Measurements from ENCODE around the gene APOL1. TPM values are rescaled to one million over a fixed set of nuclear protein-coding genes. Genes with fewer than 3 reads are reported as not detected.
A peak's percentile ranks its signal among the peaks of the same experiment; 100 is the strongest.
"Not testable (repeated sequence)": the region's sequence is repeated elsewhere in the genome, so short reads cannot be mapped to it uniquely, and the experiment has no call there.

APOL1 gene
- total RNA-seq, 4 donors from 2014 or later = 0.87 to 11.1 (median 6.2) TPM

- in situ Hi-C loops (cut with MboI; ENCODE audit: low sequenced_read_pairs in 4 of 4) (no loop called here), intact Hi-C loops (cut with DNase I; ENCODE audit: low total_unique reads) (no loop called here)
- peaks cover 21 to 22% of the 10 kb centered on the region in 2 donors for H3K4me1 ChIP-seq
- ATAC-seq (no peak), DNase-seq (no peak)
- no peaks in the 10 kb centered on the region for H3K9me3 ChIP-seq
- H3K36me3 ChIP-seq = peaks cover 0 to 40% of the 10 kb centered on the region in 2 donors
- peak overlapping the region in 2 of 4 donors; percentile 33 to 55 for H3K27ac ChIP-seq
- no peaks in the 10 kb centered on the region for H3K27me3 ChIP-seq
- TF ChIP-seq, protein P1, sequence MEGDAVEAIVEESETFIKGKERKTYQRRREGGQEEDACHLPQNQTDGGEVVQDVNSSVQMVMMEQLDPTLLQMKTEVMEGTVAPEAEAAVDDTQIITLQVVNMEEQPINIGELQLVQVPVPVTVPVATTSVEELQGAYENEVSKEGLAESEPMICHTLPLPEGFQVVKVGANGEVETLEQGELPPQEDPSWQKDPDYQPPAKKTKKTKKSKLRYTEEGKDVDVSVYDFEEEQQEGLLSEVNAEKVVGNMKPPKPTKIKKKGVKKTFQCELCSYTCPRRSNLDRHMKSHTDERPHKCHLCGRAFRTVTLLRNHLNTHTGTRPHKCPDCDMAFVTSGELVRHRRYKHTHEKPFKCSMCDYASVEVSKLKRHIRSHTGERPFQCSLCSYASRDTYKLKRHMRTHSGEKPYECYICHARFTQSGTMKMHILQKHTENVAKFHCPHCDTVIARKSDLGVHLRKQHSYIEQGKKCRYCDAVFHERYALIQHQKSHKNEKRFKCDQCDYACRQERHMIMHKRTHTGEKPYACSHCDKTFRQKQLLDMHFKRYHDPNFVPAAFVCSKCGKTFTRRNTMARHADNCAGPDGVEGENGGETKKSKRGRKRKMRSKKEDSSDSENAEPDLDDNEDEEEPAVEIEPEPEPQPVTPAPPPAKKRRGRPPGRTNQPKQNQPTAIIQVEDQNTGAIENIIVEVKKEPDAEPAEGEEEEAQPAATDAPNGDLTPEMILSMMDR (IDR thresholded peaks at IDR 0.05 in 4 of 5, conservative IDR thresholded peaks at IDR 0.05 in 1 of 5) = no peak
- TF ChIP-seq POLR2A (IDR thresholded peaks at IDR 0.05) = no peak
- H3K4me3 ChIP-seq = no peak overlapping the region
These were observed 25.5 kb upstream of the APOL1 start for GRCh38 chr22:36227396-36227795.

DNA sequence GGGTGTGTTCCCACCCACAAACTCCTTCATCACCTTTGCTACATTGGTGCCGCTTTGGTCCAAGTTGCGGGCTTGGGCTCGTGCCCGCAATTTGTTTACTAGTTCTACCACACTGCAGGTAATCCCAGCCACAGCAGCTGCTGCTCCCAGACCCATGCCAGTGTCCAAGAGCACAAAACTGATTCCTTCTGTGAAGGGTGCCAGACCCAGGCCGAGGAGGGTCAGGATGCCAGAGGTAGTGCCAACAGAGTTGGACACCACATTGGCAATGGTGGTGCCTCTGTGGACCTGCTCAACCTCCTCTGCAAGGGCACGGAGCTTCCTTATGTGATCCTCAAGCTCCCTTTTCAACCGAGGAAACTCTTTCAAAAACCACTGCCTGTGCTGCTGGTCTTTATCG, 25.1 kb upstream of the APOL1 start:
- intact Hi-C loops (cut with DNase I; ENCODE audit: low total_unique reads) (no loop called here), in situ Hi-C loops (cut with MboI; ENCODE audit: low sequenced_read_pairs in 4 of 4) (no loop called here)
- DNase-seq = peak in 1 of 2 donors; percentile 34
- Histone ChIP-seq H3K36me3 (peaks cover 0 to 44% of the 10 kb centered on the region in 2 donors), H3K9me3 (no peaks in the 10 kb centered on the region), H3K4me1 (peaks cover 21 to 22% of the 10 kb centered on the region in 2 donors), H3K4me3 (no peak overlapping the region), H3K27ac (peak overlapping the region in 3 of 4 donors; percentile 1 to 55 (median 33)), H3K27me3 (no peaks in the 10 kb centered on the region)
- ATAC-seq = peak in 1 of 2 donors; percentile 21
- no peak for TF ChIP-seq POLR2A (IDR thresholded peaks at IDR 0.05)
- TF ChIP-seq, protein P1 (IDR thresholded peaks at IDR 0.05 in 4 of 5, conservative IDR thresholded peaks at IDR 0.05 in 1 of 5) = no peak

GRCh38 chr22:36228369-36228768, 24.6 kb upstream of the APOL1 start:
- Histone ChIP-seq H3K36me3 (peaks cover 0 to 49% of the 10 kb centered on the region in 2 donors), H3K27ac (peak overlapping the region in 1 of 4 donors; percentile 55), H3K4me1 (peaks cover 15 to 17% of the 10 kb centered on the region in 2 donors)
- in situ Hi-C loops (cut with MboI; ENCODE audit: low sequenced_read_pairs in 4 of 4); H3K4me3 ChIP-seq; H3K9me3 ChIP-seq; DNase-seq; ATAC-seq; H3K27me3 ChIP-seq; intact Hi-C loops (cut with DNase I; ENCODE audit: low total_unique reads): not testable (repeated sequence)

GRCh38 chr22:36228944-36229343, 24.0 kb upstream of the APOL1 start:
- Histone ChIP-seq H3K27me3 (no peaks in the 10 kb centered on the region), H3K9me3 (no peaks in the 10 kb centered on the region), H3K27ac (no peak overlapping the region), H3K36me3 (peaks cover 0 to 51% of the 10 kb centered on the region in 2 donors), H3K4me3 (no peak overlapping the region), H3K4me1 (peaks cover 9 to 12% of the 10 kb centered on the region in 2 donors)
- no peak for ATAC-seq
- in situ Hi-C loops (cut with MboI; ENCODE audit: low sequenced_read_pairs in 4 of 4) (no loop called here), intact Hi-C loops (cut with DNase I; ENCODE audit: low total_unique reads) (no loop called here)
- TF ChIP-seq, protein P1 (IDR thresholded peaks at IDR 0.05 in 4 of 5, conservative IDR thresholded peaks at IDR 0.05 in 1 of 5) = no peak
- no peak for TF ChIP-seq POLR2A (IDR thresholded peaks at IDR 0.05)
- no peak for DNase-seq

- ATAC-seq; intact Hi-C loops (cut with DNase I; ENCODE audit: low total_unique reads); H3K4me1 ChIP-seq; H3K27ac ChIP-seq; H3K4me3 ChIP-seq; H3K9me3 ChIP-seq; H3K27me3 ChIP-seq; DNase-seq: not testable (repeated sequence)
- in situ Hi-C loops (cut with MboI; ENCODE audit: low sequenced_read_pairs in 4 of 4) = loop anchor here in 1 of 4 donors (10.0 kb wide), 1 partner anchor 85 kb away; no protein-coding TSS in a partner anchor
- H3K36me3 ChIP-seq = peaks cover 0 to 51% of the 10 kb centered on the region in 2 donors
These were observed 23.3 kb upstream of the APOL1 start for GRCh38 chr22:36229649-36230048.

- DNase-seq; H3K27me3 ChIP-seq; H3K9me3 ChIP-seq; H3K27ac ChIP-seq; intact Hi-C loops (cut with DNase I; ENCODE audit: low total_unique reads); H3K4me3 ChIP-seq; ATAC-seq: not testable (repeated sequence)
- H3K36me3 ChIP-seq = peaks cover 0 to 54% of the 10 kb centered on the region in 2 donors
- peaks cover 7 to 18% of the 10 kb centered on the region in 2 donors for H3K4me1 ChIP-seq
- in situ Hi-C loops (cut with MboI; ENCODE audit: low sequenced_read_pairs in 4 of 4) = loop anchor here in 1 of 4 donors (10.0 kb wide), 1 partner anchor 86 kb away; no protein-coding TSS in a partner anchor
These were observed 21.9 kb upstream of the APOL1 start for GRCh38 chr22:36231051-36231450.

Measured in gastrocnemius medialis (tissue), 4 donors.